H9 (cell line): ENCODE results near the gene MYCBP2. TPM values are rescaled to one million over a fixed set of nuclear protein-coding genes. Genes with fewer than 3 reads are reported as not detected.

Experiments used
- DNase-seq: peaks from one replicate; pipeline ENCODE4 v3.0.0-alpha.2; 2017
- H2AFZ ChIP-seq: one replicate; pipeline ENCODE4 v1.6.1; 2013; ENCODE audit warnings: mild to moderate bottlenecking, low read length, control low read depth, moderate library complexity
- H2AK5ac ChIP-seq: 2 replicates; pipeline ENCODE4 v1.6.1; 2013; ENCODE audit warnings: low read length, control low read depth, mixed read lengths; ENCODE audit not compliant: insufficient read length
- H2BK120ac ChIP-seq: one replicate; pipeline ENCODE4 v1.6.1; 2013; ENCODE audit warnings: low read depth, mild to moderate bottlenecking, low read length, control low read depth, inconsistent platforms; ENCODE audit not compliant: poor library complexity, severe bottlenecking
- H2BK12ac ChIP-seq: 2 replicates; pipeline ENCODE4 v1.6.1; 2013; ENCODE audit warnings: low read length, control low read depth, mixed read lengths, low read depth; ENCODE audit not compliant: insufficient read length
- H2BK15ac ChIP-seq: 2 replicates; pipeline ENCODE4 v1.6.1; 2013; ENCODE audit warnings: low read depth, low read length, control low read depth
- H2BK20ac ChIP-seq: one replicate; pipeline ENCODE4 v1.6.1; 2013; ENCODE audit warnings: low read depth, mild to moderate bottlenecking, low read length, control low read depth, inconsistent platforms; ENCODE audit not compliant: poor library complexity, severe bottlenecking
- H2BK5ac ChIP-seq: 2 replicates; pipeline ENCODE4 v1.6.1; 2013; ENCODE audit warnings: low read length, control low read depth, mixed read lengths; ENCODE audit not compliant: insufficient read length
- H3K14ac ChIP-seq: 2 replicates; pipeline ENCODE4 v1.6.1; 2013; ENCODE audit warnings: low read length, control low read depth; ENCODE audit not compliant: insufficient read depth
- H3K18ac ChIP-seq: 2 replicates; pipeline ENCODE4 v1.6.1; 2013; ENCODE audit warnings: low read depth, mild to moderate bottlenecking, mixed read lengths, low read length, control low read depth; ENCODE audit not compliant: insufficient read length
- H3K23ac ChIP-seq: 2 replicates; pipeline ENCODE4 v1.6.1; 2013; ENCODE audit warnings: low read length, control low read depth, mixed read lengths, low read depth; ENCODE audit not compliant: insufficient read length
- H3K23me2 ChIP-seq: 2 replicates; pipeline ENCODE4 v1.6.1; 2013; ENCODE audit warnings: low read depth, mild to moderate bottlenecking, mixed read lengths, low read length, control low read depth; ENCODE audit not compliant: insufficient read length, poor library complexity, severe bottlenecking
- H3K27ac ChIP-seq: 2 replicates; pipeline ENCODE4 v1.5.1; 2013; ENCODE audit warnings: low read length, control low read depth, mixed read lengths, low read depth; ENCODE audit not compliant: insufficient read length
- H3K27me3 ChIP-seq: 2 replicates; pipeline ENCODE4 v1.6.1; 2013; ENCODE audit warnings: low read length, control low read depth, inconsistent platforms; ENCODE audit not compliant: insufficient read depth
- H3K4ac ChIP-seq: 2 replicates; pipeline ENCODE4 v1.6.1; 2013; ENCODE audit warnings: low read depth, mild to moderate bottlenecking, control low read depth, inconsistent platforms, low read length, moderate library complexity
- H3K4me1 ChIP-seq: 2 replicates; pipeline ENCODE4 v1.6.1; 2013; ENCODE audit warnings: low read length, control low read depth, inconsistent platforms; ENCODE audit not compliant: insufficient read depth
- H3K4me2 ChIP-seq: 2 replicates; pipeline ENCODE4 v1.6.1; 2013; ENCODE audit warnings: low read length, control low read depth, mixed read lengths; ENCODE audit not compliant: insufficient read length, insufficient read depth
- H3K56ac ChIP-seq: 2 replicates; pipeline ENCODE4 v1.6.1; 2013; ENCODE audit warnings: low read depth, mild to moderate bottlenecking, mixed read lengths, low read length, control low read depth; ENCODE audit not compliant: insufficient read length
- H3K79me1 ChIP-seq: 2 replicates; pipeline ENCODE4 v1.6.1; 2013; ENCODE audit warnings: low read depth, mild to moderate bottlenecking, moderate library complexity, low read length, control low read depth, inconsistent platforms; ENCODE audit not compliant: insufficient read depth, poor library complexity, severe bottlenecking
- H3K79me2 ChIP-seq: 2 replicates; pipeline ENCODE4 v1.6.1; 2013; ENCODE audit warnings: low read length, control low read depth, inconsistent platforms; ENCODE audit not compliant: insufficient read depth
- H3K9ac ChIP-seq: 2 replicates; pipeline ENCODE4 v1.6.1; 2013; ENCODE audit warnings: low read length, control low read depth, mixed read lengths; ENCODE audit not compliant: insufficient read length; ENCODE audit errors: extremely low read depth
- H3K9me3 ChIP-seq: one replicate; pipeline ENCODE4 v1.6.1; 2013; ENCODE audit warnings: low read depth, low read length, inconsistent platforms; ENCODE audit not compliant: control insufficient read depth
- H3T11ph ChIP-seq: one replicate; pipeline ENCODE4 v1.6.1; 2013; ENCODE audit warnings: mild to moderate bottlenecking, low read length, control low read depth, inconsistent platforms
- H4K20me1 ChIP-seq: one replicate; pipeline ENCODE4 v1.6.1; 2013; ENCODE audit not compliant: control insufficient read depth, insufficient read length, insufficient read depth
- H4K5ac ChIP-seq: 2 replicates; pipeline ENCODE4 v1.6.1; 2013; ENCODE audit warnings: low read depth, mild to moderate bottlenecking, mixed read lengths, low read length, control low read depth; ENCODE audit not compliant: insufficient read length
- H4K8ac ChIP-seq: replicated peaks from 2 replicates; pipeline ENCODE4 v1.6.1; 2013; ENCODE audit warnings: low read length, control low read depth, mixed read lengths, low read depth; ENCODE audit not compliant: insufficient read length
- H4K91ac ChIP-seq: 2 replicates; pipeline ENCODE4 v1.6.1; 2013; ENCODE audit warnings: low read depth, mild to moderate bottlenecking, moderate library complexity, mixed read lengths, low read length, control low read depth; ENCODE audit not compliant: insufficient read length
- H3K27ac Mint-ChIP-seq, 3 experiments: 2 replicates in 2 of 3; 3 replicates in 1 of 3; pipeline ENCODE4 v1.8.0; 2020 to 2021; ENCODE audit warnings: mixed read lengths in 3 of 3, mild to moderate bottlenecking in 1 of 3, moderate library complexity in 1 of 3
- H3K27me3 Mint-ChIP-seq: 2 replicates; pipeline ENCODE4 v1.8.0; 2021; ENCODE audit warnings: low read depth, mild to moderate bottlenecking, moderate library complexity, mixed read lengths
- H3K36me3 Mint-ChIP-seq, 3 experiments: 2 replicates in 2 of 3; 3 replicates in 1 of 3; pipeline ENCODE4 v1.8.0; 2020 to 2021; ENCODE audit warnings: low read depth in 3 of 3, mixed read lengths in 3 of 3; ENCODE audit not compliant: insufficient read depth in 1 of 3
- H3K4me1 Mint-ChIP-seq, 2 experiments: 2 replicates each; pipeline ENCODE4 v1.8.0; 2020; ENCODE audit warnings: mixed read lengths in 2 of 2
- H3K4me3 Mint-ChIP-seq, 2 experiments: 2 replicates in 1 of 2; 3 replicates in 1 of 2; pipeline ENCODE4 v1.8.0; 2020 to 2021; ENCODE audit warnings: mild to moderate bottlenecking in 2 of 2, mixed read lengths in 2 of 2, moderate library complexity in 1 of 2
- H3K9me3 Mint-ChIP-seq, 2 experiments: 2 replicates in 1 of 2; 3 replicates in 1 of 2; pipeline ENCODE4 v1.8.0; 2020; ENCODE audit warnings: mild to moderate bottlenecking in 2 of 2, mixed read lengths in 2 of 2, moderate library complexity in 1 of 2
- WGBS: extraction: QIAGEN DNeasy Blood & Tissue Kit; methylation state at CpG from one replicate; pipeline ENCODE4 v1.1.7; 2013; ENCODE audit warnings: missing lambda C conversion rate, low lambda C conversion rate, mixed read lengths; ENCODE audit not compliant: insufficient read length; ENCODE audit errors: extremely low coverage; 5-methylcytosine and 5-hydroxymethylcytosine counted together
- total RNA-seq: library from RNA; stranded (reverse); gene quantifications from 2 replicates; pipeline ENCODE4 v1.2.1, GENCODE V29; 2021
- TF ChIP-seq, protein P1 (sequence below): fragments of 200-600 bp; sonication (generic); conservative IDR thresholded peaks from 3 replicates; pipeline ENCODE4 v1.8.0; 2021; ENCODE audit warnings: antibody characterized with exemption, mild to moderate bottlenecking

Gene MYCBP2
- total RNA-seq, 1 experiment from 2014 or later, result 32.0 TPM

DNA sequence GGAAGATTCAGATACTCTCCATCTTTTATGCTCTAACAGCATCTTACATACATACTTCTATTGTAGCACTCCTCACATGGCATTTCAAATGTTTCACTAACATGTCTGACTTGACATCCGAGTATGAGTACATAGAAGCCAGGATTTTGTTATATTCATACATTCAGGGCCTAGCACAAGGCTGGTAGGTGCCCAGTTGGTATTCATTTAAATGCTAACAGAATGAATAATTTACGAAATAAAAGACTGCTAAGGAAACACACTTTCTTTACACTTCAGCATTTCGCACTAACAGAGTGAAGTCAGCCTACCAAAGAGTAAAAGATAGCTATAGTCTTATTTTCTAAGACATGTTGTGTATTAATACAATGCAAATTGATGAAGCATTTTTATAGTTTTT is 232.1 kb downstream of the MYCBP2 start:
- H4K91ac ChIP-seq, result no peak overlapping the region
- H3K9me3 ChIP-seq, result no peaks in the 10 kb centered on the region
- no peak overlapping the region for H2BK5ac ChIP-seq
- no peak overlapping the region for H3K23ac ChIP-seq
- DNase-seq, result no peak
- H3K9me3 Mint-ChIP-seq, result no peaks in the 10 kb centered on the region
- no peak overlapping the region for H2AFZ ChIP-seq
- peaks cover 13 to 15% of the 10 kb centered on the region in 2 experiments for H3K4me1 Mint-ChIP-seq
- no peaks in the 10 kb centered on the region for H4K20me1 ChIP-seq
- TF ChIP-seq, protein P1, sequence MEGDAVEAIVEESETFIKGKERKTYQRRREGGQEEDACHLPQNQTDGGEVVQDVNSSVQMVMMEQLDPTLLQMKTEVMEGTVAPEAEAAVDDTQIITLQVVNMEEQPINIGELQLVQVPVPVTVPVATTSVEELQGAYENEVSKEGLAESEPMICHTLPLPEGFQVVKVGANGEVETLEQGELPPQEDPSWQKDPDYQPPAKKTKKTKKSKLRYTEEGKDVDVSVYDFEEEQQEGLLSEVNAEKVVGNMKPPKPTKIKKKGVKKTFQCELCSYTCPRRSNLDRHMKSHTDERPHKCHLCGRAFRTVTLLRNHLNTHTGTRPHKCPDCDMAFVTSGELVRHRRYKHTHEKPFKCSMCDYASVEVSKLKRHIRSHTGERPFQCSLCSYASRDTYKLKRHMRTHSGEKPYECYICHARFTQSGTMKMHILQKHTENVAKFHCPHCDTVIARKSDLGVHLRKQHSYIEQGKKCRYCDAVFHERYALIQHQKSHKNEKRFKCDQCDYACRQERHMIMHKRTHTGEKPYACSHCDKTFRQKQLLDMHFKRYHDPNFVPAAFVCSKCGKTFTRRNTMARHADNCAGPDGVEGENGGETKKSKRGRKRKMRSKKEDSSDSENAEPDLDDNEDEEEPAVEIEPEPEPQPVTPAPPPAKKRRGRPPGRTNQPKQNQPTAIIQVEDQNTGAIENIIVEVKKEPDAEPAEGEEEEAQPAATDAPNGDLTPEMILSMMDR, result no peak
- no peaks in the 10 kb centered on the region for H3K27me3 ChIP-seq
- no peak overlapping the region for H3K14ac ChIP-seq
- H2BK15ac ChIP-seq, result no peak overlapping the region
- no peaks in the 10 kb centered on the region for H3K79me2 ChIP-seq
- WGBS, result no CpG with 5 or more reads among the region's 3 CpGs
- H3K9ac ChIP-seq, result no peak overlapping the region
- no peak overlapping the region for H2BK120ac ChIP-seq
- H3K27me3 Mint-ChIP-seq, result no peaks in the 10 kb centered on the region
- no peak overlapping the region for H3K27ac ChIP-seq
- H3K36me3 Mint-ChIP-seq, result peaks cover 11 to 13% (median 11%) of the 10 kb centered on the region in 3 experiments; a peak in 6 of 7 replicates
- H3K4me3 Mint-ChIP-seq, result no peak overlapping the region
- no peak overlapping the region for H2BK12ac ChIP-seq
- H3K4me2 ChIP-seq, result no peak overlapping the region
- peak overlapping the region; percentile 41 to 90 (median 82); a peak in 4 of 7 replicates for H3K27ac Mint-ChIP-seq
- no peak overlapping the region for H2BK20ac ChIP-seq
- H4K5ac ChIP-seq, result no peak overlapping the region
- H2AK5ac ChIP-seq, result no peak overlapping the region
- H3T11ph ChIP-seq, result no peak overlapping the region
- no peaks in the 10 kb centered on the region for H3K79me1 ChIP-seq
- H3K18ac ChIP-seq, result no peak overlapping the region
- no peaks in the 10 kb centered on the region; the same call in 1 of the 2 replicates for H3K4me1 ChIP-seq
- H4K8ac ChIP-seq, result no peak overlapping the region
- no peaks in the 10 kb centered on the region for H3K23me2 ChIP-seq
- H3K4ac ChIP-seq, result no peak overlapping the region
- no peak overlapping the region for H3K56ac ChIP-seq
